Transverse colon (tissue), 4 donors: ENCODE data around the gene B4GALT5. TPM values are rescaled to one million over a fixed set of nuclear protein-coding genes. Genes with fewer than 3 reads are reported as not detected.
A peak's percentile ranks its signal among the peaks of the same experiment; 100 is the strongest.

Source experiments
- DNase-seq: peaks from one replicate; pipeline ENCODE4 v3.0.0-alpha.2; 2019
- H3K27ac ChIP-seq, 4 donors: fragments of 200-600 bp; sonication (generic); 2 replicates each; pipeline ENCODE4 v1.5.1; 2016 to 2018; ENCODE audit warnings: inconsistent platforms in 4 of 4
- H3K27me3 ChIP-seq: fragments of 200-600 bp; sonication (generic); 2 replicates; pipeline ENCODE4 v1.5.1; 2017; ENCODE audit warnings: inconsistent platforms
- H3K36me3 ChIP-seq, 4 donors: fragments of 200-600 bp; sonication (generic); 2 replicates each; pipeline ENCODE4 v1.5.1; 2017 to 2019; ENCODE audit warnings: inconsistent platforms in 4 of 4
- H3K4me1 ChIP-seq, 4 donors: fragments of 200-600 bp; sonication (generic); 2 replicates each; pipeline ENCODE4 v1.5.1; 2017 to 2020; ENCODE audit warnings: inconsistent platforms in 4 of 4
- H3K4me3 ChIP-seq, 4 donors: fragments of 200-600 bp; sonication (generic); 1 replicate in 1 of 4; 2 replicates in 3 of 4; pipeline versions ENCODE4 v1.5.1 to v1.6.1; 2017 to 2019; ENCODE audit warnings: inconsistent platforms in 4 of 4
- H3K9me3 ChIP-seq, 2 donors: fragments of 200-600 bp; sonication (generic); 2 replicates each; pipeline ENCODE4 v1.5.1; 2017 to 2019; ENCODE audit warnings: inconsistent platforms in 2 of 2
- CTCF ChIP-seq, 5 experiments: fragments of 200-600 bp in 3 of 5; fragments of 450-650 bp in 2 of 5; sonication (generic) in 3 of 5; IDR thresholded peaks; 1 replicate in 2 of 5; 2 replicates in 3 of 5; pipeline ENCODE4 v1.5.1; 2016 to 2017; ENCODE audit warnings: antibody characterized with exemption in 5 of 5, inconsistent platforms in 3 of 5, mild to moderate bottlenecking in 2 of 5, moderate library complexity in 1 of 5
- EP300 ChIP-seq: sonication (generic); formaldehyde crosslinking; IDR thresholded peaks from one replicate; pipeline ENCODE4 v1.6.1; 2017; ENCODE audit warnings: antibody characterized with exemption, low read depth
- POLR2A ChIP-seq: fragments of 450-650 bp; IDR thresholded peaks from one replicate; pipeline ENCODE4 v1.6.1; 2016; ENCODE audit warnings: antibody characterized with exemption, mild to moderate bottlenecking, moderate library complexity
- POLR2AphosphoS5 ChIP-seq, 3 donors: sonication (generic); formaldehyde crosslinking; IDR thresholded peaks; one replicate each; pipeline ENCODE4 v1.6.1; 2016; ENCODE audit warnings: antibody characterized with exemption in 3 of 3
- WGBS, 2 donors: methylation state at CpG; one replicate each; pipeline ENCODE4 v1.1.5; 2018; ENCODE audit warnings: low coverage in 1 of 2; 5-methylcytosine and 5-hydroxymethylcytosine counted together
- in situ Hi-C, 4 donors: fragments of 200-750 bp; cut with MboI; loops; one replicate each; pipeline versions ENCODE4 v1.15.0 to v1.15.1; 2017; ENCODE audit warnings: low sequenced_read_pairs in 3 of 4, low pct_ligation_motif_present in 1 of 4, low pct_unique_long_range_greater_than_20kb in 1 of 4
- intact Hi-C: fragments of 100-400 bp; cut with DNase I; formaldehyde crosslinking; loops from one replicate; pipeline ENCODE4 v1.15.1; 2023; ENCODE audit warnings: low total_unique reads
- total RNA-seq, 4 donors: library from RNA; depleted of rRNA; stranded (reverse); fragments of >200 nt; gene quantifications; one replicate each; pipeline ENCODE4 v1.1.0, GENCODE V29; 2016

B4GALT5 gene
- total RNA-seq, 4 donors from 2014 or later: 22.3 to 43.2 (median 29.4) TPM

DNA sequence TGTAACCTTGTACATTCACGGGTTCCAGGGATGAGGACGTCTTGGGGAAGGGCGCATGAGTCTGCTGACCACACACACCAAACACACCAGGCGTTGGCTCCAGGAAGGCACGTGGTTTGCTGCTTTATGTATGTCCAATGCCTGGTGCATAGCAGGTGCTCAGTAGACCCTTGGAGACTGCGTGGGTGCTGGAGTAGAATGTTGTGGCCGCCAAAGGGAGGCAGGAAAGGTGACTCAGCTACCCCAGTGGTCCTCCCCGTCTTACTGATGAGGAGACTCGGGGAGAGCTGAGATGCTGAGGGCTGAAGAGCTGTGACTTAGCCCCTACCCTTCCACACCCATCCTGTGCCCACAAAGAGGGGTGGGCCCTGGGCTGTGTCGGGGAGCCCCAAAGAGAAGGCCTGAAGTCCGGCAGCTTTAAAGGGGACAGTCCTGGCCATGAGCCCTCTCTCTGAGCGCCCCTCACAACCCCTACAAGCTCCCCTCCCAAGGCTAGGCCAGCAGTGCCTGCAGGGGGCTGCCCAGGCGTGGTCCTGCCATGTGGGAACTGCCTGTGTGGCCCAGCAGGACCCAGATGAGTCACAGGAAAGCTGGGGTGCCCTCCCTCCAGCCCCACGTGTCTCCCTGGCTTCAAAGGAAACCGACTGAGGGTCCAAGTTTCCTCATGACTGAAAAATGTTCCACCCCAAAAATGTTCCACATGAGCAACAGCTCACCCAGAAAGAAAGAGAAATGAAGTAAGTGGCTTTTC is 117.7 kb downstream of the B4GALT5 start:
- WGBS, 2 donors: 80% methylated on average over 13 of the region's 15 CpGs; no CpG with 5 or more reads in 1 of the 2 donors
- no peaks in the 10 kb centered on the region for H3K36me3 ChIP-seq
- TF ChIP-seq CTCF (IDR thresholded peaks at IDR 0.05) (no peak), EP300 (no peak), POLR2A (no peak), POLR2AphosphoS5 (IDR thresholded peaks at IDR 0.05) (no peak)
- no peak overlapping the region for H3K4me3 ChIP-seq
- in situ Hi-C loops: no loop called here
- H3K9me3 ChIP-seq: no peaks in the 10 kb centered on the region
- DNase-seq: no peak
- H3K27ac ChIP-seq: peak overlapping the region; percentile 16 to 75 (median 30)
- peaks cover 0 to 6% (median 3%) of the 10 kb centered on the region in 4 donors for H3K4me1 ChIP-seq
- intact Hi-C loops: no loop called here
- H3K27me3 ChIP-seq: no peaks in the 10 kb centered on the region

DNA sequence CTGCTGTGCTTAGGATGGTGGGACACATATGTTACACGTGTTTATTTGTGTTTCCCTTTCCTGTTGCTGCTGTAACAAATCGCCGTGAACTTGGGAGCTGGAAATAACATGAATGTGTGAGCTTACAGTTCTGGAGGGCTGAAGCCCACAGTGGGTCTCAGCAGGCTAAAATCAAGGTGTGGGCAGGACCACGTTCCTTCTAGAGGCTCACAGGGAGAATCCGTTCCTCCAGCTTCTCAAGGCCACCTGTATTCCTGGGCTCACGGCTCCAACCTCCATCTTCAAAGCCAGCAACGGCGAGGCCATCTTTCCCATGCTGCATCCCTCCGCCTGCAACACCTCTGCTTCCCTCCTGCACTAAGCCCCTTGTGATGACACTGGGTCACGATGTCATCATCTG is 118.3 kb downstream of the B4GALT5 start:
- 81 to 89% methylated on average over 4 to 10 of the region's 10 CpGs for WGBS, 2 donors
- Histone ChIP-seq H3K9me3 (no peaks in the 10 kb centered on the region), H3K27ac (peak overlapping the region in 2 of 4 donors; percentile 20 to 75), H3K4me3 (no peak overlapping the region), H3K4me1 (peaks cover 0 to 7% (median 4%) of the 10 kb centered on the region in 4 donors), H3K36me3 (no peaks in the 10 kb centered on the region), H3K27me3 (no peaks in the 10 kb centered on the region)
- TF ChIP-seq POLR2AphosphoS5 (IDR thresholded peaks at IDR 0.05) (no peak), CTCF (IDR thresholded peaks at IDR 0.05) (no peak), EP300 (no peak)
- in situ Hi-C loops: no loop called here
- no peak for DNase-seq
- intact Hi-C loops: no loop called here

DNA sequence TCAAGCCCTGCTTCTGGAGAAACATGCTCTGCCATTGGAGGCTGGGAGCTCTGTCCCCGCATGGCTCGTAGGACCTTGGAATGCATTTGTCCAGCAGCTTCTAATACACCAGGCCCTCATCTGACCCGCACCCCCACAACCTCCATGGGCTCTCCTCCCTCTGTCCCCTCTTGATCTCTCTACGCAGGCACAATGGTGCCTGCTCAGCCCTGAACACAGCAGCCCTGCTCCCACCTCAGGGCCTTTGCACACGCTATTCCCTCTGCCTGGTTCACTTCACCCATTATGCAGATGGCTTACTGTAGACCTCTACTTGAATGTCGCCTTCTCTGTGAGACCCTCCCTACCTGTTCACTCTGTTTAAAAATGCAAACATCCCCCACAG is 118.8 kb downstream of the B4GALT5 start:
- WGBS, 2 donors: 92 to 100% methylated on average over 1 to 6 of the region's 6 CpGs
- H3K4me1 ChIP-seq: peaks cover 0 to 7% (median 4%) of the 10 kb centered on the region in 4 donors

More for the DNA sequence above, 118.8 kb downstream of the B4GALT5 start:
- no peaks in the 10 kb centered on the region for H3K9me3 ChIP-seq
- H3K27me3 ChIP-seq: no peaks in the 10 kb centered on the region
- DNase-seq: no peak
- no peaks in the 10 kb centered on the region for H3K36me3 ChIP-seq
- no peak overlapping the region for H3K4me3 ChIP-seq
- peak overlapping the region; percentile 20 to 75 (median 48) for H3K27ac ChIP-seq
- intact Hi-C loops (no loop called here), in situ Hi-C loops (no loop called here)
- TF ChIP-seq POLR2AphosphoS5 (IDR thresholded peaks at IDR 0.05) (no peak), POLR2A (no peak), CTCF (IDR thresholded peaks at IDR 0.05) (no peak), EP300 (no peak)
